GM10248 (cell line): Measurements from ENCODE around the gene TMEM144.
A peak's percentile ranks its signal among the peaks of the same experiment; 100 is the strongest.

Experiments used
- CTCF ChIA-PET: fragments of 300-600 bp; sonication (Branson Sonifier 250); formaldehyde crosslinking; extraction: SDS; loops from one replicate; lab custom pipeline; 2021; ENCODE audit warnings: antibody characterized with exemption; lab: Yijun Ruan, JAX
- POLR2A ChIA-PET: fragments of 350-650 bp; sonication (Branson Sonifier 250); formaldehyde crosslinking; extraction: SDS; loops from one replicate; lab custom pipeline; 2020; ENCODE audit warnings: antibody characterized with exemption; lab: Yijun Ruan, JAX
- DNase-seq: peaks from one replicate; pipeline ENCODE4 v3.0.0; 2012; ENCODE audit errors: extremely low spot score
- CTCF ChIP-seq: IDR thresholded peaks from 2 replicates; pipeline ENCODE4 v1.5.1; 2012; ENCODE audit warnings: mild to moderate bottlenecking, low read depth; ENCODE audit errors: extremely low read depth, missing control alignments, control extremely low read depth

The TMEM144 gene

GRCh38 chr4:158250321-158250720, 40.0 kb downstream of the TMEM144 start:
- ChIA-PET POLR2A (no interaction called here), CTCF (no interaction called here)
- TF ChIP-seq CTCF: no peak
- no peak for DNase-seq

DNA sequence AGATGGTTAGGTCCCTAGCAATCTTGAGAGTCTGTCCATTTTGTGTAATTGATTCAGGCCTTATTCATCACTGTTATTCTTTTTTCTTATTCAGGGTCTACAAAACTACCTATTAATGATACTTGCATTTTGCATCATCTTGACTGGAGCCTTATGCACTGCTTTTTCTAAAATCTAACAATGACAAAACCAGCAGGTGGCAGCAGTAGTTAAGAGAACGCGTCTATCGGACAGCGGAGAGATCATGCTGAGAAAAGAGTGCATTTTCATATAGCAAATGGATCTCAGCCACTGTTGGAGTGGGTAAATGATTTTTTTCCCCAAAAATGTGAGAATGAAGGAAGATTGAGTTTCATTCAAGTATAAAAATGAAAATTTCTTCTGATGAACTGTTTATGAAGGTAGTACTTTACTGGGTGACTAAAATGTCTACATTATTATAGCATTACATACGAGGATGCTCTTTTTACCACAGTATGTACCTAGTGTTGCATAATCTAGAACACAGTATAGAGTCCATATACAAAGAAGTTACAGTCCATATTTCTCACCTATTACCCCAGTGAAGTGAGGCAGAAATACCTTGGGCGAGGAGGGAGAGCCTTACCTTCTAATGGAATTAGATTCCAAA, 43.2 kb downstream of the TMEM144 start:
- peak; percentile 38 for DNase-seq
- ChIA-PET POLR2A (no interaction called here), CTCF (interaction anchor here (0.9 to 3.7 kb wide), 7 partner anchors 10 to 596 kb away, joined by 3 to 65 read pairs (median 3); no protein-coding TSS in a partner anchor)
- TF ChIP-seq CTCF: peak; percentile 72

- POLR2A ChIA-PET: no interaction called here
- TF ChIP-seq CTCF: no peak
- CTCF ChIA-PET: interaction anchor here (0.7 to 3.7 kb wide), 12 partner anchors 10 to 417 kb away, joined by 3 to 65 read pairs (median 4); no protein-coding TSS in a partner anchor
- DNase-seq: no peak
Measured at GRCh38 chr4:158254292-158254691, 44.0 kb downstream of the TMEM144 start.

GRCh38 chr4:158255727-158256324, 45.5 kb downstream of the TMEM144 start:
- peak; percentile 70 for TF ChIP-seq CTCF
- CTCF ChIA-PET: interaction anchor here (0.6 to 3.7 kb wide), 24 partner anchors 8 to 596 kb away, joined by 3 to 65 read pairs (median 4); no protein-coding TSS in a partner anchor
- POLR2A ChIA-PET: no interaction called here
- DNase-seq: no peak

DNA sequence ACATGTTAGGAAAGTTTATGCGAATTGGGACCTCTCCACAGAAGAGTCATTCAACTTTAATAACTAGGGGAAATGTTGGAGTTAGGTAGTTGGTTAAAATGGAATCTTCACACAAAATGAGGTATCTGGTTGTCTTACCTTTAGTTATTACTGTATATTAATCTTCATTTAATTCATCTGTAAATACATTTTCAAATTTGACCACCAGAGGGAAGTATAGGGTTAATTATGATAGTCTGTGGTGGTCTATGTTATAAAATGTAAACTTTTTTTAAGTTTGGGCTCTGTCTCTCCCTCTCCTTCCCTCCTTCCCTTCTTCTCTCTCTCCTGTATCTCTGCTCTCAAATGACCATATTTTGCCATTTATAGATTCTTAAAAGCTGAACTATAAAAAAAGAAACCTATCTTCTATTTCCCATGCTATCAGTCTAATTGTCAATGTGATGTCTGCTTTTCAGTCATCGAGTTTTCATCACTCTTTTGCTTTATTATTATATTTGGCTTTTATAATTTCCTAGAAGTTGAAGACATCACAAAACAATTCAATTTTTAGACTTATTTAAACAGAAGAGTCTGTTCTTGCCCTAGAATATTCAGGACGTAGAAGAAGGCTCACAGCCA, 49.8 kb downstream of the TMEM144 start:
- POLR2A ChIA-PET: no interaction called here

More for the DNA sequence above, 49.8 kb downstream of the TMEM144 start:
- TF ChIP-seq CTCF: peak; percentile 31
- CTCF ChIA-PET: interaction anchor here (1.0 to 1.4 kb wide), 4 partner anchors 9 to 366 kb away, joined by 3 to 5 read pairs (median 4); no protein-coding TSS in a partner anchor
- no peak for DNase-seq
